Natural killer cell (primary cell): ENCODE data around the gene GNL2. TPM values are rescaled to one million over a fixed set of nuclear protein-coding genes. Genes with fewer than 3 reads are reported as not detected.

Experiments used
- ATAC-seq, 3 donors: fragments of 150-1000 bp in 2 of 3; fragments of 200-7000 bp in 1 of 3; cut with Tn5 transposase; 1 replicate in 1 of 3; 2 replicates in 2 of 3; pipeline ENCODE4 v1.10.0; 2021; ENCODE audit warnings: mild to moderate bottlenecking in 2 of 3, moderate library complexity in 2 of 3
- DNase-seq, 2 donors: peaks; one replicate each; pipeline versions ENCODE4 v3.0.0 to v3.0.0-alpha.2; 2013 to 2021; ENCODE audit warnings: mixed read lengths in 1 of 2
- H3K27ac ChIP-seq: one replicate; pipeline ENCODE4 v1.5.1; 2013; ENCODE audit warnings: mild to moderate bottlenecking, low read length
- H3K27me3 ChIP-seq: one replicate; pipeline ENCODE4 v1.6.1; 2013; ENCODE audit warnings: low read length; ENCODE audit not compliant: control insufficient read depth, insufficient read depth
- H3K36me3 ChIP-seq: one replicate; pipeline ENCODE4 v1.6.1; 2013; ENCODE audit warnings: low read length; ENCODE audit not compliant: control insufficient read depth, insufficient read depth
- H3K4me1 ChIP-seq: one replicate; pipeline ENCODE4 v1.6.1; 2013; ENCODE audit warnings: low read length; ENCODE audit not compliant: control insufficient read depth, insufficient read depth
- H3K4me3 ChIP-seq: one replicate; pipeline ENCODE4 v1.5.1; 2013; ENCODE audit warnings: low read length
- H3K9me3 ChIP-seq: one replicate; pipeline ENCODE4 v1.6.1; 2013; ENCODE audit warnings: low read length; ENCODE audit not compliant: control insufficient read depth, insufficient read depth
- H3K27ac Mint-ChIP-seq, 2 donors: one replicate each; pipeline ENCODE4 v1.8.0; 2022; ENCODE audit warnings: mild to moderate bottlenecking in 2 of 2, mixed read lengths in 2 of 2, moderate library complexity in 1 of 2
- H3K27me3 Mint-ChIP-seq, 2 donors: one replicate each; pipeline ENCODE4 v1.8.0; 2022; ENCODE audit warnings: low read depth in 2 of 2, mixed read lengths in 2 of 2
- H3K36me3 Mint-ChIP-seq: one replicate; pipeline ENCODE4 v1.8.0; 2022; ENCODE audit warnings: mixed read lengths
- H3K4me1 Mint-ChIP-seq, 2 donors: one replicate each; pipeline ENCODE4 v1.8.0; 2022; ENCODE audit warnings: mixed read lengths in 2 of 2
- H3K4me3 Mint-ChIP-seq: one replicate; pipeline ENCODE4 v1.8.0; 2022; ENCODE audit warnings: mild to moderate bottlenecking, moderate library complexity, mixed read lengths
- H3K9me3 Mint-ChIP-seq, 2 donors: one replicate each; pipeline ENCODE4 v1.8.0; 2022; ENCODE audit warnings: mixed read lengths in 2 of 2
- CTCF ChIP-seq: fragments of 200-600 bp; IDR thresholded peaks from one replicate; pipeline ENCODE4 v1.8.0; 2022; ENCODE audit warnings: antibody characterized with exemption
- WGBS: methylation state at CpG from one replicate; pipeline ENCODE4 v1.1.7; 2013; ENCODE audit warnings: missing lambda C conversion rate; ENCODE audit not compliant: insufficient coverage; 5-methylcytosine and 5-hydroxymethylcytosine counted together
- intact Hi-C: fragments of 100-400 bp; cut with micrococcal nuclease; formaldehyde crosslinking; loops from one replicate; pipeline ENCODE4 v1.14.2; 2022
- total RNA-seq, 4 donors: library from RNA; stranded (reverse); fragments of 120-200 nt in 1 of 4; gene quantifications; one replicate each; pipeline versions ENCODE4 v1.2.3 to v1.2.4, GENCODE V29; 2013 to 2022

The GNL2 gene
- total RNA-seq = 10 to 100 TPM; 70.7 to 89.9 (median 85.8) TPM
- 72.7 TPM for total RNA-seq (2013)

DNA sequence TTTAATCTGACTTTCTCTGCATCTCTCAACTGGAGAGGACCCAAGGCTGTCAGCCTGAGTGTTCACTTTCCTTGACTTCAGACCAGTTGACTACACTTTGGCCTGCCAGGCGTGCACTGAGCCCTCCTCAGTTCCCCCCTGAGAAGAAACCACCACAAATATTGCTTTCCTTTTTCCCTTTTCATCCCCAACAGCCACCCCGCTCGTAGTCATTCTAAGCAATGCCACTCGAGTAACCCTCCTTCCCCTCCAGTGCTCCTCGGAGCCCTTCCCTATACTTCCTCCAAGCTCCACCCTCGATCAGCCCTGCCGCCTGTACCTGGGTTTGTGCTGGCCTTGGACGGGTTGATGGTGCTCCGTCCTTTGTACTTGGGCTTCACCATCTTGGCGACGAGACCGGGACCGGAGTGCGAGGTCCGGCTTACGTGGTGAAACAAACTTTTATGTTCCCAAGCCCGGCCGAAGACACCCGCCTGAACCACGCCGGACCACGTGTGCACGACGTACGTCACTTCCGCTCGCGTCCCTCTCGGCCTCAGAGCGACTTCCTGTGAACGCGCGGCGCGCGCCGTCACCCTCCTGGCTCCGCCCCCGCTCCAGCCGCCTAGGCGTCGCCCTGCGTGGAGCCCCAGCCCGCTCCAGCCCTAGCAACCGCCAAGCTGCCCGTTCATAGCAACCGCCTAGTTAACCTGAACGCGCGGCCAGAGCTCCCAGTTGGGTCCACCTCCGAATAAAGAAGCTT is at the start of gene GNL2:
Gene GNL2 (minus strand): TSS at position 498 of the 742 bp plus-strand sequence. CDS start 115 bp downstream, at position 383.
- intact Hi-C loops = loop anchor here (2.0 to 10.0 kb wide), 3 partner anchors 43 to 249 kb away; partner anchors contain the start of genes CDCA8 and SNIP1
- peak within 1 kb of the TSS; percentile 87 for H3K4me3 ChIP-seq
- peak within 1 kb of the TSS; percentile 99 for H3K4me3 Mint-ChIP-seq

GRCh38 chr1:37641059-37641458 is 45.3 kb upstream of the GNL2 start:
- Mint-ChIP-seq H3K27ac (no peak overlapping the region), H3K4me1 (no peaks in the 10 kb centered on the region), H3K4me3 (no peak overlapping the region), H3K9me3 (no peaks in the 10 kb centered on the region), H3K36me3 (no peaks in the 10 kb centered on the region), H3K27me3 (peaks cover 13 to 35% of the 10 kb centered on the region in 2 donors)
- no peak for TF ChIP-seq CTCF
- no peaks in the 10 kb centered on the region for H3K36me3 ChIP-seq
- H3K4me3 ChIP-seq = no peak overlapping the region
- intact Hi-C loops = no loop called here
- no peak for ATAC-seq
- DNase-seq = no peak
- H3K4me1 ChIP-seq = no peaks in the 10 kb centered on the region
- no peak overlapping the region for H3K27ac ChIP-seq
- WGBS = 100% methylated on average over 1 of the region's 1 CpG
- no peaks in the 10 kb centered on the region for H3K27me3 ChIP-seq
- H3K9me3 ChIP-seq = peaks cover 3% of the 10 kb centered on the region

More for the DNA sequence above, at the start of gene GNL2:
- peaks cover 6% of the 10 kb centered on the region for H3K36me3 Mint-ChIP-seq
- H3K27ac ChIP-seq = peak within 1 kb of the TSS; percentile 94
- no peaks in the 10 kb centered on the region for H3K27me3 Mint-ChIP-seq
- H3K4me1 ChIP-seq = peaks cover 18% of the 10 kb centered on the region
- no peak for TF ChIP-seq CTCF
- peak within 1 kb of the TSS; percentile 99 to 100 for H3K27ac Mint-ChIP-seq
- H3K4me1 Mint-ChIP-seq = peaks cover 23% of the 10 kb centered on the region in 2 donors
- H3K9me3 ChIP-seq = no peaks in the 10 kb centered on the region
- no peaks in the 10 kb centered on the region for H3K27me3 ChIP-seq
- peak; percentile 96 to 100 (median 98) for ATAC-seq
- DNase-seq = peak; percentile 97 to 100
- WGBS = under 1% methylated on average over 51 of the region's 51 CpGs
- H3K36me3 ChIP-seq = peaks cover 20% of the 10 kb centered on the region
- H3K9me3 Mint-ChIP-seq = no peaks in the 10 kb centered on the region

DNA sequence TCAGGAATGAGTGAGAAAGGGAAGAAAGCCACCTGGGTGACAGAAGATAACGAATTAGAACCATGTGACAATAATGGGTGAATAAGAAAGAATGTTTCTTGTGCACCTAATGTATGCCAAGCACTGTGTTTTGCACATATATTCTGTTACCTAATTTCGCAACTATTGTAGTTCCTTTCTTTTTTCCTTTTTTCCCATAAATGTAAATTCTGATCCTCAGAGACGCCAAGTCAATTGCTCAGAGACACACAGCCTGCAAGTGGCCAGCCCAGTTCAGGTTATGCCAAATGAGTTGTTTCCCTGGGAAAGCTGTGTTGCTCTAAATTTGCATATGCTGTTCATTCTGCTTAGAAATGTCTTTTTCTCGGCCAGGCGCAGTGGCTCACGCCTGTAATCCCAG is 40.7 kb upstream of the GNL2 start:
- Histone ChIP-seq H3K27ac (no peak overlapping the region), H3K9me3 (no peaks in the 10 kb centered on the region), H3K36me3 (no peaks in the 10 kb centered on the region), H3K4me3 (no peak overlapping the region), H3K4me1 (peaks cover 7% of the 10 kb centered on the region), H3K27me3 (peaks cover 19% of the 10 kb centered on the region)
- WGBS = 68% methylated on average over 6 of the region's 6 CpGs
- no peak for DNase-seq
- no peak for ATAC-seq
- intact Hi-C loops = no loop called here
- Mint-ChIP-seq H3K36me3 (no peaks in the 10 kb centered on the region), H3K4me1 (peaks cover 0 to 5% of the 10 kb centered on the region in 2 donors), H3K4me3 (no peak overlapping the region), H3K27ac (no peak overlapping the region), H3K27me3 (peaks cover 38 to 51% of the 10 kb centered on the region in 2 donors), H3K9me3 (no peaks in the 10 kb centered on the region)
- TF ChIP-seq CTCF = no peak
